Measurements from ENCODE around the gene C1orf21. TPM values are rescaled to one million over a fixed set of nuclear protein-coding genes. Genes with fewer than 3 reads are reported as not detected.
A peak's percentile ranks its signal among the peaks of the same experiment; 100 is the strongest.

C1orf21 gene
- polyA plus RNA-seq, 1 donor (not counting 4 experiments of a cell fraction or from before 2014, with no cell fraction given): 44.3 TPM

- Histone ChIP-seq H4K20me1 (ENCODE audit: control insufficient read depth, extremely low read depth, insufficient read depth, low read length) (no peaks in the 10 kb centered on the region), H3K27ac (ENCODE audit: control insufficient read depth, insufficient read depth, low read length) (no peak overlapping the region), H2AFZ (ENCODE audit: control insufficient read depth, low read length) (no peak overlapping the region), H3K4me1 (ENCODE audit: control insufficient read depth, extremely low read depth, insufficient read depth, low read length) (no peaks in the 10 kb centered on the region), H3K79me2 (ENCODE audit: control insufficient read depth, insufficient read depth, low read length) (no peaks in the 10 kb centered on the region), H3K36me3 (ENCODE audit: control insufficient read depth in 2 of 2, extremely low read depth in 1 of 2, insufficient read depth in 2 of 2, low read length in 2 of 2) (no peaks in the 10 kb centered on the region), H3K9me3 (ENCODE audit: control insufficient read depth, low read depth, low read length) (no peaks in the 10 kb centered on the region), H3K4me2 (ENCODE audit: control insufficient read depth, extremely low read depth, insufficient read depth, low read depth, low read length) (no peak overlapping the region), H3K27me3 (ENCODE audit: control insufficient read depth, extremely low read depth, insufficient read depth, low read length) (no peaks in the 10 kb centered on the region), H3K9ac (ENCODE audit: control insufficient read depth, extremely low read depth, insufficient read depth, low read length) (no peak overlapping the region), H3K9me1 (ENCODE audit: control insufficient read depth, extremely low read depth, insufficient read depth, low read length) (no peaks in the 10 kb centered on the region), H3K4me3 (ENCODE audit: control insufficient read depth in 2 of 3, extremely low read depth in 1 of 3, insufficient read depth in 2 of 3, low read depth in 1 of 3, low read length in 3 of 3) (no peak overlapping the region)
- FAIRE-seq (no peak), DNase-seq (ENCODE audit: low read depth, low spot score) (no peak)
- no peak for TF ChIP-seq EZH2 (IDR thresholded peaks at IDR 0.05; ENCODE audit: low read length)
- TF ChIP-seq CTCF (optimal IDR thresholded peaks at IDR 0.05 in 1 of 3, IDR thresholded peaks at IDR 0.05 in 1 of 3, conservative IDR thresholded peaks at IDR 0.05 in 1 of 3; ENCODE audit: extremely low read depth in 1 of 3, insufficient read depth in 2 of 3, low read length in 3 of 3): peak in 2 of 3 experiments; percentile 17 to 52
- dilution Hi-C loops (cut with MboI; ENCODE audit: extremely low pct_ligation_motif_present, low sequenced_read_pairs): no loop called here
Measured at GRCh38 chr1:184379111-184379752, 7.6 kb upstream of the C1orf21 start.

GRCh38 chr1:184380468-184380867 is 6.4 kb upstream of the C1orf21 start:
- Histone ChIP-seq H3K79me2 (ENCODE audit: control insufficient read depth, insufficient read depth, low read length) (no peaks in the 10 kb centered on the region), H3K27me3 (ENCODE audit: control insufficient read depth, extremely low read depth, insufficient read depth, low read length) (no peaks in the 10 kb centered on the region), H3K9me3 (ENCODE audit: control insufficient read depth, low read depth, low read length) (no peaks in the 10 kb centered on the region), H3K27ac (ENCODE audit: control insufficient read depth, insufficient read depth, low read length) (no peak overlapping the region), H3K4me2 (ENCODE audit: control insufficient read depth, extremely low read depth, insufficient read depth, low read depth, low read length) (no peak overlapping the region), H3K36me3 (ENCODE audit: control insufficient read depth in 2 of 2, extremely low read depth in 1 of 2, insufficient read depth in 2 of 2, low read length in 2 of 2) (no peaks in the 10 kb centered on the region), H3K9ac (ENCODE audit: control insufficient read depth, extremely low read depth, insufficient read depth, low read length) (no peak overlapping the region), H4K20me1 (ENCODE audit: control insufficient read depth, extremely low read depth, insufficient read depth, low read length) (no peaks in the 10 kb centered on the region), H3K4me3 (ENCODE audit: control insufficient read depth in 2 of 3, extremely low read depth in 1 of 3, insufficient read depth in 2 of 3, low read depth in 1 of 3, low read length in 3 of 3) (no peak overlapping the region), H2AFZ (ENCODE audit: control insufficient read depth, low read length) (no peak overlapping the region), H3K4me1 (ENCODE audit: control insufficient read depth, extremely low read depth, insufficient read depth, low read length) (no peaks in the 10 kb centered on the region), H3K9me1 (ENCODE audit: control insufficient read depth, extremely low read depth, insufficient read depth, low read length) (no peaks in the 10 kb centered on the region)
- no peak for DNase-seq (ENCODE audit: low read depth, low spot score)
- TF ChIP-seq EZH2 (IDR thresholded peaks at IDR 0.05; ENCODE audit: low read length) (no peak), CTCF (optimal IDR thresholded peaks at IDR 0.05 in 1 of 3, IDR thresholded peaks at IDR 0.05 in 1 of 3, conservative IDR thresholded peaks at IDR 0.05 in 1 of 3; ENCODE audit: extremely low read depth in 1 of 3, insufficient read depth in 2 of 3, low read length in 3 of 3) (no peak)
- no peak for FAIRE-seq
- dilution Hi-C loops (cut with MboI; ENCODE audit: extremely low pct_ligation_motif_present, low sequenced_read_pairs): no loop called here
